Measurements from ENCODE around the gene C1orf21. TPM values are rescaled to one million over a fixed set of nuclear protein-coding genes. Genes with fewer than 3 reads are reported as not detected.

The C1orf21 gene
- total RNA-seq, 1 experiment from 2014 or later = 0.15 TPM

DNA sequence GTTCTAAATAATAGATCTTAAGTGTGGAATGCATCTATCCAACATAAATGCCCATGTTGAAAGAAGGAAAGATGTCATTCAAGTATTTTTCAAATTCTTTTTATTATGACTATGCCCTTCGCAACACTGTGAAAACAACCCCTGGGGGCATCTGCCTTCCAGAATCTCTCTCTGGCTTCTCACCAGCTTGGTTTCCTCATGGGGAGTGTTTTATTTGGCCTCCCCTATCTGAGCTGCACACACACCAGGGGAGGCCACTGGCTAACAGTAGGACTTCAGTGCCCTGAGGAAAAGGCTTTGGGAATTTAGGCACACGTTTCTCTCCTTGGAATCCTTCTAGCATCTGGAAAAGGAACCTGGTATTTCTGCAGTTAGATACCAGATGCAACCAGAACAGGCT, 237.2 kb downstream of the C1orf21 start:
- no peak for ATAC-seq
- no peak for DNase-seq (ENCODE audit: low read depth, low spot score)
- H3K36me3 ChIP-seq (ENCODE audit: control insufficient read depth, insufficient read depth, low read length) = no peaks in the 10 kb centered on the region
- no peaks in the 10 kb centered on the region for H3K9me3 ChIP-seq (ENCODE audit: control insufficient read depth, insufficient read depth, low read depth, low read length)
- TF ChIP-seq, protein P1, sequence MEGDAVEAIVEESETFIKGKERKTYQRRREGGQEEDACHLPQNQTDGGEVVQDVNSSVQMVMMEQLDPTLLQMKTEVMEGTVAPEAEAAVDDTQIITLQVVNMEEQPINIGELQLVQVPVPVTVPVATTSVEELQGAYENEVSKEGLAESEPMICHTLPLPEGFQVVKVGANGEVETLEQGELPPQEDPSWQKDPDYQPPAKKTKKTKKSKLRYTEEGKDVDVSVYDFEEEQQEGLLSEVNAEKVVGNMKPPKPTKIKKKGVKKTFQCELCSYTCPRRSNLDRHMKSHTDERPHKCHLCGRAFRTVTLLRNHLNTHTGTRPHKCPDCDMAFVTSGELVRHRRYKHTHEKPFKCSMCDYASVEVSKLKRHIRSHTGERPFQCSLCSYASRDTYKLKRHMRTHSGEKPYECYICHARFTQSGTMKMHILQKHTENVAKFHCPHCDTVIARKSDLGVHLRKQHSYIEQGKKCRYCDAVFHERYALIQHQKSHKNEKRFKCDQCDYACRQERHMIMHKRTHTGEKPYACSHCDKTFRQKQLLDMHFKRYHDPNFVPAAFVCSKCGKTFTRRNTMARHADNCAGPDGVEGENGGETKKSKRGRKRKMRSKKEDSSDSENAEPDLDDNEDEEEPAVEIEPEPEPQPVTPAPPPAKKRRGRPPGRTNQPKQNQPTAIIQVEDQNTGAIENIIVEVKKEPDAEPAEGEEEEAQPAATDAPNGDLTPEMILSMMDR (IDR thresholded peaks at IDR 0.05) = no peak
- TF ChIP-seq, protein P2, sequence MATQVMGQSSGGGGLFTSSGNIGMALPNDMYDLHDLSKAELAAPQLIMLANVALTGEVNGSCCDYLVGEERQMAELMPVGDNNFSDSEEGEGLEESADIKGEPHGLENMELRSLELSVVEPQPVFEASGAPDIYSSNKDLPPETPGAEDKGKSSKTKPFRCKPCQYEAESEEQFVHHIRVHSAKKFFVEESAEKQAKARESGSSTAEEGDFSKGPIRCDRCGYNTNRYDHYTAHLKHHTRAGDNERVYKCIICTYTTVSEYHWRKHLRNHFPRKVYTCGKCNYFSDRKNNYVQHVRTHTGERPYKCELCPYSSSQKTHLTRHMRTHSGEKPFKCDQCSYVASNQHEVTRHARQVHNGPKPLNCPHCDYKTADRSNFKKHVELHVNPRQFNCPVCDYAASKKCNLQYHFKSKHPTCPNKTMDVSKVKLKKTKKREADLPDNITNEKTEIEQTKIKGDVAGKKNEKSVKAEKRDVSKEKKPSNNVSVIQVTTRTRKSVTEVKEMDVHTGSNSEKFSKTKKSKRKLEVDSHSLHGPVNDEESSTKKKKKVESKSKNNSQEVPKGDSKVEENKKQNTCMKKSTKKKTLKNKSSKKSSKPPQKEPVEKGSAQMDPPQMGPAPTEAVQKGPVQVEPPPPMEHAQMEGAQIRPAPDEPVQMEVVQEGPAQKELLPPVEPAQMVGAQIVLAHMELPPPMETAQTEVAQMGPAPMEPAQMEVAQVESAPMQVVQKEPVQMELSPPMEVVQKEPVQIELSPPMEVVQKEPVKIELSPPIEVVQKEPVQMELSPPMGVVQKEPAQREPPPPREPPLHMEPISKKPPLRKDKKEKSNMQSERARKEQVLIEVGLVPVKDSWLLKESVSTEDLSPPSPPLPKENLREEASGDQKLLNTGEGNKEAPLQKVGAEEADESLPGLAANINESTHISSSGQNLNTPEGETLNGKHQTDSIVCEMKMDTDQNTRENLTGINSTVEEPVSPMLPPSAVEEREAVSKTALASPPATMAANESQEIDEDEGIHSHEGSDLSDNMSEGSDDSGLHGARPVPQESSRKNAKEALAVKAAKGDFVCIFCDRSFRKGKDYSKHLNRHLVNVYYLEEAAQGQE (IDR thresholded peaks at IDR 0.05; ENCODE audit: insufficient read depth in 1 of 2, low read depth in 2 of 2, low read length in 1 of 2) = no peak
- TF ChIP-seq POLR2AphosphoS5 (IDR thresholded peaks at IDR 0.05; ENCODE audit: low read depth, low read length) (no peak), TCF7L2 (IDR thresholded peaks at IDR 0.05; ENCODE audit: low read depth, low read length) (no peak), SIN3A (IDR thresholded peaks at IDR 0.05; ENCODE audit: borderline replicate concordance, insufficient read depth, low read depth, low read length) (no peak)
- CTCF ChIA-PET = no interaction called here
- no peaks in the 10 kb centered on the region for H3K4me1 ChIP-seq (ENCODE audit: control insufficient read depth, insufficient read depth, low read length)
- in situ Hi-C loops (cut with HindIII; ENCODE audit: low pct_unique_long_range_greater_than_20kb, low sequenced_read_pairs) = no loop called here
- intact Hi-C loops (cut with micrococcal nuclease; ENCODE audit: unreplicated experiment) = no loop called here
- POLR2A ChIA-PET = no interaction called here
- no TSS peak for BruUV-seq (replicated peaks)
- no peaks in the 10 kb centered on the region; the same call in 1 of the 2 replicates for H3K27me3 ChIP-seq (ENCODE audit: control insufficient read depth, insufficient read depth, low read length)
- no peak overlapping the region for H3K4me3 ChIP-seq (ENCODE audit: low read depth in 2 of 2, low read length in 2 of 2)
- no peak overlapping the region for H3K27ac ChIP-seq (ENCODE audit: low read length)

DNA sequence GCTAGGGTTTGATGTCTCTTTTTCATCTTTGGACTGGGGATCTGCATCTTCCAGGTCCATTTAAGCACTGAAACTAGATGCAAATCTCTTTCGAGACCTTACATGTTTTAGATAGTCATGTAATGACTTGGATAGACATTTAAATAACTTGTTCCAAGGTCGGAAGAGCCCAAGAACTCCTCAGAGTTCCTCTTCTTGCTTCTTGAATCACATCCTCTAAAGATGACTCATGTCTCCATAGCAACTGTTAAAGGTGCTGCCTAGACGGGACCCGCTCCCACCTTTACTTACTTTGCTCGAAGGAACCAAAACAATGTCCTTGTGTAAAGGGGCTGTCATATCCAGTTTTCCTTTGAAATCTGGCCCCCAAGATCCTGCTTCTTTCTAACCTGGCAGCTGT, 237.8 kb downstream of the C1orf21 start:
- Histone ChIP-seq H3K36me3 (ENCODE audit: control insufficient read depth, insufficient read depth, low read length) (no peaks in the 10 kb centered on the region), H3K27me3 (ENCODE audit: control insufficient read depth, insufficient read depth, low read length) (no peaks in the 10 kb centered on the region; the same call in 1 of the 2 replicates), H3K27ac (ENCODE audit: low read length) (no peak overlapping the region), H3K4me1 (ENCODE audit: control insufficient read depth, insufficient read depth, low read length) (no peaks in the 10 kb centered on the region), H3K4me3 (ENCODE audit: low read depth in 2 of 2, low read length in 2 of 2) (no peak overlapping the region), H3K9me3 (ENCODE audit: control insufficient read depth, insufficient read depth, low read depth, low read length) (no peaks in the 10 kb centered on the region)
- ATAC-seq (no peak), DNase-seq (ENCODE audit: low read depth, low spot score) (no peak)
- CTCF ChIA-PET = no interaction called here
- in situ Hi-C loops (cut with HindIII; ENCODE audit: low pct_unique_long_range_greater_than_20kb, low sequenced_read_pairs) = no loop called here
- TF ChIP-seq TCF7L2 (IDR thresholded peaks at IDR 0.05; ENCODE audit: low read depth, low read length) = no peak
- TF ChIP-seq SIN3A (IDR thresholded peaks at IDR 0.05; ENCODE audit: borderline replicate concordance, insufficient read depth, low read depth, low read length) = no peak
- TF ChIP-seq, protein P2 (IDR thresholded peaks at IDR 0.05; ENCODE audit: insufficient read depth in 1 of 2, low read depth in 2 of 2, low read length in 1 of 2) = no peak
- BruUV-seq (replicated peaks) = no TSS peak
- POLR2A ChIA-PET = no interaction called here
- intact Hi-C loops (cut with micrococcal nuclease; ENCODE audit: unreplicated experiment) = no loop called here

Measured in Panc1 (cell line).